ENCODE data around the gene IRF8. TPM values are rescaled to one million over a fixed set of nuclear protein-coding genes. Genes with fewer than 3 reads are reported as not detected.
A peak's percentile ranks its signal among the peaks of the same experiment; 100 is the strongest.
"Not testable (repeated sequence)": the region's sequence is repeated elsewhere in the genome, so short reads cannot be mapped to it uniquely, and the experiment has no call there.

IRF8 gene
- total RNA-seq, 1 donor from 2014 or later = 3.5 TPM

DNA sequence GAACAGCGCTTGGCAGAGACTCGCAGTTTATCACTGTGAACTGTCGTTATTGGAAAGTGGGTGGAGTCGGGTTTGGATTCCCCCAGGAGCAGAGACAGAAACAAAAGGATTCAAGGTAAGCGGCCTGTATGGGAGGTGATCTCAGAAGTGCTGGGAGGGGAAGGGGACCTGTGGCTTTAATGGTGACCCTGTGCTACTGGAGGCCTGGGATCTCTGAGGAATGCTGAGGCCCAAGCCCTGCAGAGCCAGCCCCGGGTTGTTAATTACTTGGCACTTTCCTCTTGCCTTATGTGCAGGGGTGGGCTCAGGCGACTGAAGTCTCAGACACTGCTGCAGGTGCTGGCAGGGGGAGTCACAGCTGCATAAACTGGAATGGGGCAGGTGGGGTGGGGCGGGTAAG is 27.4 kb downstream of the IRF8 start:
- intact Hi-C loops (cut with micrococcal nuclease) = no loop called here
- no peak for ATAC-seq
- DNase-seq = no peak

DNA sequence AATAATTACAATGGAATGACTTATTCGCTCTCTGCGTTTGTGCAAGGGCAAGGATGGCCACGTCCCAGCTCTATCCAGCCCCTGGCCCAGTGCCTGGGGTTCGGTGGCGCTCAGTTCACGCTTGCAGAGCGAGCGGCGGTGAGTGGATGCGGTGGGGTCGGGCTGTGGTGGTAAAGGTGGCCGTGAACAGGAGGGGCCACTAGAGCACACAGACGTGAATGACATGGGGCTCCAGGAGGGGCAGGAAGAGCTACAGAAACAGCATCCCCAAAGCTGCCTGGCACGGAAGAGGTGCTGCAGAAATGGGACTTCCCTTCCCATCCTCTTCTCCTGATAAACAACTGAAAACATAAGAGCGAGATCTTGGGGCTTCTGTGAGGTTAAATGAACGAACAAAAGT is 28.4 kb downstream of the IRF8 start:
- ATAC-seq (no peak), DNase-seq (no peak)
- intact Hi-C loops (cut with micrococcal nuclease) = no loop called here

DNA sequence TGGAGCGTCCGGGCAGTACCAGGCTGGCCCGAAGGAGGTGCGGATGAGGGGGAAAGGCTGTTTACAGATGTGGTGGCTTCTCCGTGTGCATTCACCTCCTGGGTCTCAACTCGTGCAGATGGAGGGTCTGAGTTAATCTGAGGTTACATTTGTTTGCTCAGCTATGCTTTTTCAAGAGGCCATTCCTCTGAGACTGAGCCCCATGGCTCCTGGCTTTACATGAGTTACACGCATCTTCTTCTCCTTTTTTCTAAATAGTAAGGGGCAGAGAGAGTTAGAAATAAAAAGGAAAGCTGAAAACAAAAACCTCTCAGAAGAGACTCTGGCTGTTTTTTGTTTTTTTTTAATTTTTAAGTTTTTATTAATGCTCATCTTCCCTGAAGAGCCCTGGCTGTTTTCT is 29.0 kb downstream of the IRF8 start:
- DNase-seq (no peak), ATAC-seq (no peak)
- intact Hi-C loops (cut with micrococcal nuclease) = no loop called here

DNA sequence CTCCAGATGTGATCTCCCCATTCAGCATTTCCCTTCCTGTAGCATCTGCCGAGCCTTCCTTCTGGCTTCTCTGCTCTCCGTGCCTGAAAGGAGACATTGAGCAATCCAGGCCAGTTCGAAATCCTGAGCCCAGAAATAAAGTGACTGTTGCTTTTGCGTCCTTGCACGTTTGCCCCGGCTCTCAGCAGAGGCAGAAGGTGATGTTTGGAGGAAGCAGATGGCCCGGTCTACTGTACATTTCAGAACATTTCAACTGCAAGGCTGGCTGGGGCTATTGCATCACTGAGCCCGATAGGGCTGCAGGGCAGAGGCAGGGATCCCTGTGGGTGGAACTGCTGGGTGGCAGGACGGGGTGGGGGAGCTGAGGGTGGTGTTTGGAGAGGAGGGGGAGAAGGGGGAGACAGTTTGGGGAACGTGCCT is 29.4 kb downstream of the IRF8 start:
- intact Hi-C loops (cut with micrococcal nuclease) = no loop called here
- peak; percentile 63 for ATAC-seq
- DNase-seq = no peak

DNA sequence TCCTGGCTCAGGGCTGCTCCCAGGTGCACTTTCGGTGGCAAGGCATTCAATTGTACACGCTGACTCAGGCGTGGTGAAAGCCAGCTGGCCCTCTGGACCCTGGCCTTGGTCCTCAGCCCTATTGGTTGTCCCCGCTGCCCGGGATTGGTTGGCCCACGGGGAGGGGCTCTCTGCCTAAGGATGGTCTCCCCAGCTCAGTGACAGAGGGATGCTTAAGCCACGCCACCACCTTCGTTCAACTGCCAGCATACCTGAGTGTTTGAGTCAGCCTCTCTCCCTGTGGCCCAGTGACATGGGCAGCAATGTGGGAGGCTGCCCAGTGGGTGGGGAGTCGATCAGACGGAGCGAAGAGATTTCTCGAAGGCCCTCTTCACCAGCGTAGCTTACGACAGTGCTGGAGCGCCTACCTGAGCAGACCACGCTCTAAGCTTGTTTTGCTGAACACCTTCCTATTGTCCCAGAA is 30.3 kb downstream of the IRF8 start:
- ATAC-seq (no peak), DNase-seq (no peak)

DNA sequence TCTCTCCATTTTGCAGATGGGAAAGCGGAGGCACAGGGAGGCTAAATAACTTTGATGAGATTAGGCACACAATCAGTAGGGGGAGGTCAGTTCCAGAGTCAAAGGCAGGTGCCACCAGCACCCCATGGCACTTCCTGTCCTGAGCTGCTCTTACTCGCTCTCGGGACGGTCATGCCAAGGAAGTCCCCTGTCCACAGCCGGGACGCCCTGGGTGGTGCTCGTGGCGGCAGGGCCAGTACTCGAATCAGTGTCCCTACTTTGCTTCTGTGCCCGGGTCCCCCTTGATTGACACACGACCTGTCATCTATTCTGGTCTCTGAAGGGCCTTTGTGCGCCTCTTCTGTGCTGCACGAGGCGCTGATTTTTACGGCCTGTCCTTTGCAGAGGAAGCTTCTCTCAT is 31.3 kb downstream of the IRF8 start:
- DNase-seq = no peak
- intact Hi-C loops (cut with micrococcal nuclease) = no loop called here
- ATAC-seq = no peak

More for the DNA sequence above, 30.3 kb downstream of the IRF8 start:
- intact Hi-C loops (cut with micrococcal nuclease) = no loop called here

DNA sequence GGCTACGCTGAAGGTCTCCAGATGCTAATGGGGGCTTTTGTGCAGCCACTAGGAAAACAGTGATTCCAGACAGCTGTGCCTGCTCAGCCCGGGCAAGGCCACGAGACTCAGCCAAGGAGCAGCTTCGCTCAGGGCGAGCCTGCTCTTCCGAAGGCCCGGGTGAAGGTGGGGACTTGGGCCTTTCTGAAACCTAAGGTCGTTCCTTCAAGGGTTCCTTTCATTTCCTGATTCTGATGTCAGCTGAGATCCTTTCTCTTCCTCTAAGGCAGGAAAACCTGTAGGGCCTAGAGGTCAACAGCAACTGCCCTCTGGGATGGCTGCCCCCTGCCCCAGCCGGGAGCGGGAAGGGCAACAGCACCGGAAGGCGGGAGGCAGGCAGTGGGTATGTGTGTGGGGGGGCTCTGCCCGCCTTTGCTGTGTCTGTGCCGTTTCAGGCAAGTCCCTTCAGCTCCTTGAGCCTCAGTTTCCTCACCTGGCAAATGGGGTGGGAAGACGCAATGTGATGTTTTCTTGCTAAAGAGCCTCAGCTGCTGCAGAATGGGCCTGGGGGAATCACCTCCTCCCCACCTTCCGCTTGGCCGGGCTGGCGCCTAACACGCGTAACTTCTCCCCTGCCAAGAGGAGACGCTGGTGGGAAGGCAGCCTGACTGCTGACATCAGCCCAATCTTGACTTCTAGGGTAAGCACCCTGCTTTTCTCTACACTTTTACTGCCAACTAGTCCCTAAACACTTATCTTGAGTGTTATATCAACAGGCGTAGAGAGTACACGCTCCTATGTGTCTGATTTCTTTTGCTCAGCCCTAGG is 32.8 kb downstream of the IRF8 start:
- ATAC-seq (no peak), DNase-seq (no peak)
- intact Hi-C loops (cut with micrococcal nuclease) = no loop called here

DNA sequence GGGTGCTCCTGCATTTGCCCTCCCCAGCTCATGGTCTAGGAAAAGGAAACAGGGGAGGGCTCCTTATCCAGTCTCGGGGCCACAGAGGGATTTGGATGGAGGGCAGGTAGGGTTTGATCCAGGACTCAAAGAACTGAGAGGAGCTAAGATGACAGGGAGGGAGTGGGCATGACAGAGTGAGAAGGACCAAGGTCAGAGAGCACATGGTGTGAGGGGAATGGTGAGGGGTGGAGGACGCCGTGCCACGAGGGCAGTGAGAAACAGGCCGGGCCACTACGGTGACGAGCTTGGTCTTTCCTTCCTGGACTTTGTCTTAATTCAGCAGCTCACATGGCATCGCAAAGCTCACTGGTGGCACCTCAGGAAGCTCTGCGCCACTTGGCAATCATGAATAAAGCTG is 35.2 kb downstream of the IRF8 start:
- ATAC-seq (no peak), DNase-seq (no peak)
- intact Hi-C loops (cut with micrococcal nuclease) = no loop called here

DNA sequence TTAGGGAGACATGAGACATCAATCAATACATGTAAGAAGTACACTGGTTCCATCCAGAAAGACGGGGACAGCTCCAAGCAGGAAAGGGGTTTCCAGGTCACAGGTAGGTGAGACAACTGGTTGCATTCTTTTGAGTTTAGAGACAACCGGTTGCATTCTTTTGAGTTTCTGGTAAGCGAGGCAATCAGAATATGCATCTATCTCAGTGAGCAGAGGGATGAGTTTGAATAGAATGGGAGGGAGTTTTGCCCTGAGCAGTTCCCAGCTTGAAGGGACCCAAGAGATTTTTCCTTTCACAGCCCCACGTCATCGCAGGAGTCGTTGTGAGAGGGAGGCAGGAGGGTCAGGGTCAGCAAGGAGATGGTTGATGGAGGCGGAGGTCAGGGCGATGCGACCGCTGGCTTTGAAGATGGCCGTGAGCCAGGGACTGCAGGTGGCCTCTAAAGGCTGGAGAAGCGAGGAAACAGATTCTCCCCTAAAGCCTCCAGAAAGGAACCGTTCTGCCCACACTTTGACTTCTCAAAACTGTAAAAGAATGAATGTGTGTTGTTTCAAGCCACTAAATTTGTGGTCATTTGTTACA is 36.5 kb downstream of the IRF8 start:
- no peak for DNase-seq
- intact Hi-C loops (cut with micrococcal nuclease) = no loop called here
- ATAC-seq = no peak

DNA sequence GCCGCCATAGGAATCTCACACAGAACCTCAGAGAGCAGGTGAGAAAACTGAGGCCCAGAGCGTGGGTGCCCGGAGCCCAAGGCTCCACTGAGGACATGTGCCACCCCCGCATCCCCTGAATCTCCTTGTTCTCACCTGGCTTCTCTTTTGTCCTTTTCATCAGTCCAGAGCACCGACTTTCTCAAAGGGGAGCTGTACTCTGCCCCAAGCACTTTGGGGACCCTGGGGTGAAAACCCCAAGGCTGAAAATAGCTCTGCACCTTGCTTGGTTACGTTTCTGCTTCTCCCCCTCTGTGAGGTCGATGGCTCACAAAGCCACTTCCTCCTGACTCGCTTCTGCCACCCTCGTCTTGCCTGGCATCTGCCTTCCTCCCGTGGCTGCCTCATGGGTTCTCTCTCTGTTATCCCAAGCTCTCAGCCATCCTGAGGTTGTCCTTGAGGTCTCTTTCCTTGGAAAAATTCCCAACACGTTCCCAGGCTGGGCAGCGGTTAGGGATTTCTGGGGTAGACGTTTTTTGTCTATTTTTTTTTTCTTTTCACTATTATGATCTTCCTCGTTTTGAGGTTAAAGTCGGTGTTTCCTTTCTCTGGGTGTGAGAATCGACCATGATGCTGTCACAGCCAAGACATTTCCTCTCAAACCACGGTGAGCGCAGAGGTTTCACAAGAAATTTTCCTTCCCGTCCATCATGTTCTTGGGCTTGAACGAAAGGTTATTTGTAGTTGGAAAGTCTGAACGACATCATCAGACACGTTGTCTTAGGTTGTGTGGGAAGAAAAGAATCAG is 37.2 kb downstream of the IRF8 start:
- ATAC-seq (peak; percentile 14), DNase-seq (no peak)
- intact Hi-C loops (cut with micrococcal nuclease) = no loop called here

DNA sequence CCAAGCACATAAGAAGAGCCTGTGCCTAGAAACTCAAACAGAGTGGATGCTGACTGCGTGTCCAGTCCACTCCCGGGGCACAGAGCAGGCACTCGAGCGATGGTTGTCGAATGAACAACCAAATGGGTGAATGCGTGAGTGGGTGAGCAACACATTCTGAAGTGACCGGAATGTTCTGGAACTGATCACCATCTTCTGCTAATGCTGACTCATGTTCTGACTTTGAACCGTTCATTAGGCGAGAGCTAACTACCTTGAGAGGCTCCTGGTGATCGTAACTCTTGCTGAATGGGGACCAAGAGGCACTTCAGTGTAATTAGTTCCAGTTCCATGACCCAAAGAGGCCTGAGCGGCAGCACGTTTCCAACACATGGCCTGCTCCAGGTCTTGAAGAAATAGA is 37.9 kb downstream of the IRF8 start:
- DNase-seq = no peak
- intact Hi-C loops (cut with micrococcal nuclease) = no loop called here
- ATAC-seq = no peak

DNA sequence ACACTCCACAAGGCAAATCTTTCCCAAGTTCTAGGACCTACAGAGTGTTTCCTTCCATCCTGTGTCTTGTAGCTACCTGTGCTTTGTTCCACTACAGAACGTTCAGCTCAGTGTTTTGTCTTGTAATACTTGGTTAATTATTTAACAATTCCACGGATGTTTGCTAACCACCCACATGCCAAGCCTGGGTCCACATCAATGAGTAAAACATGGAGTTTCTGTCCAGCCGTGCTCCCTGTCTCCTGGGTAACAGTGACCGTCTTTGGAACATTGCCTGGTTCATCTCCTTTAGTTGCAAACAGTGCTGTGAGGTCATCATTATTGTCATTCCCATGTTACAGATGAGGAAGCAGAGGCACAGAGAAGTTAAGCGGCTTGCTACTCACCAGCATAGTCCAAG is 41.3 kb downstream of the IRF8 start:
- no peak for DNase-seq
- intact Hi-C loops (cut with micrococcal nuclease) = no loop called here
- no peak for ATAC-seq

DNA sequence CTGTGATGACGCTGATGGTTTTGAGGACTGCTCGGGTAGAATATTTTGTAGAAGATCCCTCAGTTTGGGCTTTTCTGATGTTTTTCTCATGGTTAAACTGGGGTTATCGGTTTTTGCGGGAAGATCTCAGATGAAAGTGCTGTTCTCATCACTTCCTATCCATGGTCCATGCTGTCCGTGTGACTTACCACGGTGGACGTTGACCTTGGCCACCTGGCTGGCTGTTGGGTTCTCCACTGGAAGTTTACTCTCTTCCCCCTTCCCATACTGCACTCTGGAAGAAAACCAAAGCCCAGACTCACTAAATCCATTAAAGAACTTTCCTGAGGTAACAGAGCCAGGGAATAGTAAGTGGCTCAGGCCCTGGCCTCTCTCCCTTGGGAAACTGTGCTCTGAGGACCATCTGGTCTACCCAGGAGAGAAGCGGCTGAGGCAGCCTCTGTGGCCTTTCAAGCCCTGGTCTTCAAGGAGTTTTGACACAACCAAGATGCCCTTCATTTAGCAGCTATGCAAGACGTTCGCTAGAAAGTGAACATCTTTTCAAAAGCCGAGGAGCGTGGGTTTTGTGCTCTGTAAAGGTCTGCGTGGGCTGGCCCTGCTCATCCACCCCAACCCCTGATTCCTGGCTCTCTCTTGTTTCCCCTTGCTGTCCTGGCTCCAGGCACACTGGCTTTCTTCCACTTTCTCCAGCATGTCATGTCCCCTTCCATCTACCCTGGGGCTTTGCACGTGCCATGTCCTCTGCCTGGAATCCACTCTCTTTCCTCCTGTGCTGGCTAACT is 43.1 kb downstream of the IRF8 start:
- intact Hi-C loops (cut with micrococcal nuclease) = no loop called here
- DNase-seq (no peak), ATAC-seq (no peak)

DNA sequence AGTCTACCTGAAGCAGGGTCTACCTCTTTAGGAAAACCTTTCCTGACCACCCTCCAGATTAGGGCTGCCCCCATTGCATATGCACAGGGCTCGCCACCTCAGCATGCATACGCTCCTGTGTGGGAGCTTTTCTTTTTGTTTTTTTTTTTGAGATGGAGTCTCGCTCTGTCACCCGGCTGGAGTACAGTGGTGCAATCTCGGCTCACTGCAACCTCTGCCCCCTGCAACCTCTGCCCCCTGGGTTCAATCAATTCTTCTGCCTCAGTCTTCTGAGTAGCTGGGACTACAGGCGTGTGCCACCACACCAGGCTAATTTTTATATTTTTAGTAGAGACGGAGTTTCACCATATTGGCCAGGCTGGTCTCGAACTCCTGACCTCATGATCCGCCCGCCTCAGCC is 43.7 kb downstream of the IRF8 start:
- ATAC-seq; intact Hi-C loops (cut with micrococcal nuclease); DNase-seq: not testable (repeated sequence)

DNA sequence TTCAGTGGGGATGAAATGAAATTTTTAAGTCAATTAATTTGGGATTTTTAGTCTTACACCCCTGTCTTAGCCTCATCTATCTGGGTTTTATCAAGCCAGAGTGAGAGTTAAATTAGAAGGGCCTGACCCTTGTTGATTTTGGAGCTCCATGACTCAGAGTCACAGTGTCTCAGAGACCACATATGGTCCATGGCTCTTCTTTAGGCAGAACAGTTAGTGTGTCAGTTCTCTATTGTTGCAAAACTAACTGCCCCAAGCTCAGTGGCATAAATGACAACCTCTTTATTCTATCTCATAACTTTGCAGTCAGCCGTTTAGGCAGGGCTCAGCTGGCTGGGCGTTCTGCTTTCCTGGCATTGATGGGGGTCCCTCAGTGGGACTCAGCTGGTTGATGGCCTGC is 44.7 kb downstream of the IRF8 start:
- intact Hi-C loops (cut with micrococcal nuclease) = no loop called here
- ATAC-seq (no peak), DNase-seq (no peak)

DNA sequence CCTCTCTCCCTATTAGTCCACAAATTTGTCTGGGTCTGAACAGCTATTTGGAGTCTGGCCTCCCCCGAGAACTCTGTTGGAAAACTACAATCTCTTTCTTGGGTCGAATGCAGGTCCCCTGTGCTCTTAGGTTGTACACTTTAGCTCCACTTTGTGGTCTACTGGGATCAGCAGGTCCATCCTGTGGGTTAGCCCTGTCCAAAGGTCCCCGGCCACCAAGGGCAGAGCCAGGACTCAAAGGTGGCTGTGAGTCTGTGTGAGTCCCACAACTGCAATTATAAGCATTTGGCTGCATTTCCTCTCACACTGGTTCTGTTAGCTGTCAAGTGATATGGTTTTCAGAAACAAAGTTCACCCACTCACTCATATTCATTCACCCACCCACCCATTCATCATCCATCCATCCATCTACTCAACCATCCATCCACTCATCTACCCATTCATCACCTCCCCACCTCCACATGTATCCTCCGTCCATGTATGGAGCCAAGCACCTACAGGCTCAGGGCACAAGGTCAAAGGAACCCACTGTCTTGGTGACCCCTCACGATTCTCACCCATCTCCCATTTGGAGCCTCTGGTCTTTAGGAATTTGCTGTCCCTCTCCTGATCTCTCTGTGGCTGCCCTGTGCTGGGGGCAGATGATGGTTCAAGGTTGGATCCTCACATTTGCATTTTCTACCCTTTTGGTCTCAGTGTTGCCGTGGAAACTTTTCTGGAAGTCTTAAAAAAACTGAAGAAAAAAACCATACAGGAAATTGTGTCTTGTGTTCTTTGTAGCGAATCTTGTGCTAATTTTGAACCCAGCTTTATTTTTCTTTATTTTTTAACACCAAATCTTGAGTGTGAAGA is 45.8 kb downstream of the IRF8 start:
- intact Hi-C loops (cut with micrococcal nuclease) = no loop called here
- DNase-seq (no peak), ATAC-seq (no peak)

DNA sequence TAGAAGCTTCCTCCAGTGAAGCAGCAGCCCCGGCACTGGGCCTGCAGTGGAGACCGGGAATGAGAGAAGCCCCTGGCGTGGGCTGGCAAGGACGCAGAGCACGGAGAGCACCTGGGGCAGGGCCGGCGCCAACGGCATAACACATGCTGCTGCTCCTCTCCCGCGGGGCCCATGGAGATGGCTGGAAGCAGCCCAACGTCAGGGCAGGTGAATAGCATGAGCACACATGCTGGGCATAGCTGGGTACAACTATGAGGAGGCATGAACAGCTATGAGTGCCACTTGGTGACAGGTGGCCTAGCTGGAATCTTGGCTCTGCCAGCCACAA is 46.4 kb downstream of the IRF8 start:
- no peak for ATAC-seq
- DNase-seq = no peak
- intact Hi-C loops (cut with micrococcal nuclease) = no loop called here

DNA sequence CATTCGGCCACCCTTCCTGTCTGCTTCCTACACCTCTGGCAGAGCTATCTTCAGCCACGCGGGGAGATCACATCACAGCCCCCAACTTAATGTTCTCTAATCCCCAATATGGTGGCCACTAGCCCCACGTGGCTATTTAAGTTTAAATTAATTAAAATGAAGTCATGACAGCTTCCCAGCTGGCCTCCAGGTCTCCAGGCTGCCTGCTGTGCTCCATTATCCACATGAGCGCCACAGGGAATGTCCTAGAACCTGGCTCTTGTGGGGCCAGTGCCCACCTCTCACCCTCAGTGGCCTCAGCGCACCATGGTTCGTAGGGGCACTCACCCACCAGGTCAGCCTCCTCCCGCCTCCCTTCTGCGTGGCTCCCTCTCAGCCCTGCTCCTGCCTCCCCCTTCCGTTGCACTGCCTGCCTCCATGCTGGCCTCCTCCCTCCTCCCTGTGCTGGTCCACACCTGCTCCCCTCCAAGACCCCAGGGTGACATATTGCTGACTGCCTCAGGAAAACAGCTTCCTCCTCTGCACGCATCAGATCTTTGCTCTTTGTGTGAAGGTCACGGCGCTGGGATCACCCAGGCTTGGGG is 47.7 kb downstream of the IRF8 start:
- DNase-seq = no peak
- no peak for ATAC-seq

More for the DNA sequence above, 47.7 kb downstream of the IRF8 start:
- intact Hi-C loops (cut with micrococcal nuclease) = no loop called here
